Panc1 (cell line): Measurements from ENCODE around the gene ZNF592. TPM values are rescaled to one million over a fixed set of nuclear protein-coding genes. Genes with fewer than 3 reads are reported as not detected.

ENCODE experiments used
- ATAC-seq: fragments of 200-7000 bp; cut with Tn5 transposase; 2 replicates; pipeline ENCODE4 v1.9.1; 2020; ENCODE audit warnings: mild to moderate bottlenecking, moderate library complexity
- BruUV-seq: library from RNA; stranded (reverse); fragments of 400-500 nt; replicated peaks from 2 replicates; lab custom pipeline; 2021; lab: Mats Ljungman, UMichigan
- CTCF ChIA-PET: fragments of 300-600 bp; sonication (Branson Sonifier 250); formaldehyde crosslinking; loops from one replicate; lab custom pipeline; 2022; ENCODE audit warnings: antibody characterized with exemption; lab: Charles Lee
- POLR2A ChIA-PET: fragments of 300-600 bp; sonication (Branson Sonifier 250); formaldehyde crosslinking; loops from one replicate; lab custom pipeline; 2022; ENCODE audit warnings: antibody characterized with exemption; lab: Charles Lee
- DNase-seq: peaks from one replicate; pipeline ENCODE4 v3.0.0-alpha.2; 2010; ENCODE audit warnings: low read depth, low spot score
- H3K27ac ChIP-seq: 2 replicates; pipeline ENCODE4 v1.5.1; 2011; ENCODE audit warnings: mild to moderate bottlenecking, low read length, inconsistent platforms
- H3K27me3 ChIP-seq: fragments of 200-500 bp; sonication (Bioruptor generic); 2 replicates; pipeline ENCODE4 v1.6.0; 2014; ENCODE audit warnings: low read length, inconsistent platforms; ENCODE audit not compliant: control insufficient read depth, insufficient read depth
- H3K36me3 ChIP-seq: fragments of 200-500 bp; sonication (Bioruptor generic); 2 replicates; pipeline ENCODE4 v1.5.1; 2014; ENCODE audit warnings: inconsistent platforms, mild to moderate bottlenecking, low read length, moderate library complexity; ENCODE audit not compliant: control insufficient read depth, insufficient read depth
- H3K4me1 ChIP-seq: 2 replicates; pipeline ENCODE4 v1.5.1; 2011; ENCODE audit warnings: inconsistent platforms, mild to moderate bottlenecking, low read length, moderate library complexity; ENCODE audit not compliant: control insufficient read depth, insufficient read depth
- H3K4me3 ChIP-seq, 2 experiments: 2 replicates each; pipeline ENCODE4 v1.5.1; 2011 to 2012; ENCODE audit warnings: low read depth in 2 of 2, low read length in 2 of 2, mild to moderate bottlenecking in 2 of 2, inconsistent platforms in 1 of 2, moderate library complexity in 1 of 2
- H3K9me3 ChIP-seq: fragments of 200-500 bp; sonication (Bioruptor generic); 2 replicates; pipeline ENCODE4 v1.5.1; 2014; ENCODE audit warnings: low read depth, mild to moderate bottlenecking, inconsistent platforms, low read length, moderate library complexity; ENCODE audit not compliant: control insufficient read depth, insufficient read depth
- POLR2AphosphoS5 ChIP-seq: IDR thresholded peaks from 2 replicates; pipeline ENCODE4 v1.6.1; 2012; ENCODE audit warnings: mild to moderate bottlenecking, low read depth, low read length, moderate library complexity
- SIN3A ChIP-seq: IDR thresholded peaks from 2 replicates; pipeline ENCODE4 v1.6.1; 2012; ENCODE audit warnings: low read depth, mild to moderate bottlenecking, low read length, moderate library complexity, borderline replicate concordance; ENCODE audit not compliant: insufficient read depth
- TCF7L2 ChIP-seq: IDR thresholded peaks from 2 replicates; pipeline ENCODE4 v1.6.1; 2011; ENCODE audit warnings: mild to moderate bottlenecking, low read depth, low read length, inconsistent platforms
- in situ Hi-C: cut with HindIII; loops from 2 replicates; pipeline ENCODE4 v1.10.0; 2016; ENCODE audit warnings: low sequenced_read_pairs, low pct_unique_long_range_greater_than_20kb
- intact Hi-C: fragments of 100-400 bp; cut with micrococcal nuclease; formaldehyde crosslinking; loops from one replicate; pipeline ENCODE4 v1.10.0; 2022; ENCODE audit not compliant: unreplicated experiment
- total RNA-seq: library from RNA; stranded (reverse); gene quantifications from one replicate; pipeline ENCODE4 v1.2.1, GENCODE V29; 2021; ENCODE audit not compliant: unreplicated experiment
- TF ChIP-seq, protein P1 (sequence below), 2 experiments: IDR thresholded peaks; 2 replicates each; pipeline ENCODE4 v1.6.1; 2011 to 2012; ENCODE audit warnings: low read depth in 2 of 2, control low read depth in 1 of 2, low read length in 1 of 2, mild to moderate bottlenecking in 1 of 2, moderate library complexity in 1 of 2; ENCODE audit not compliant: insufficient read depth in 1 of 2
- TF ChIP-seq, protein P2 (sequence below): fragments of 450-650 bp; IDR thresholded peaks from 2 replicates; pipeline ENCODE4 v1.5.1; 2017; ENCODE audit warnings: mild to moderate bottlenecking

Gene ZNF592
- total RNA-seq, 1 experiment from 2014 or later = 34.2 TPM

DNA sequence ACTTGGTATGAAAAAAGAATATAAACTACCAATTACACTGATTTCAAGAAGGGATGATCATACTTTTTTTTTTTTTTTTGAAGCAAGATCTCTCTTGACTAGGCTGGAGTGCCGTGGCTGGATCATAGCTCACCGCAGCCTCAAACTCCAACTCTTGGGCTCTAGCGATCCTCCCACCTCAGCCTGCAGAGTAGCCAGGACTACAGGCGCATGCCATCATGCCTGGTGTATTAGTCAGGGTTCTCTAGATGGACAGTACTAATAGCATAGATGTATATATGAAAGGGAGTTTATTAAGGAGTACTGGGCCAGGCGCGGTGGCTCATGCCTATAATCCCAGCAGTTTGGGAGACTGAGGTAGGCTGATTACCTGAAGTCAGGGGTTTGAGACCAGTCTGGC lies 21.0 kb upstream of the ZNF592 start:
- TF ChIP-seq, protein P1, sequence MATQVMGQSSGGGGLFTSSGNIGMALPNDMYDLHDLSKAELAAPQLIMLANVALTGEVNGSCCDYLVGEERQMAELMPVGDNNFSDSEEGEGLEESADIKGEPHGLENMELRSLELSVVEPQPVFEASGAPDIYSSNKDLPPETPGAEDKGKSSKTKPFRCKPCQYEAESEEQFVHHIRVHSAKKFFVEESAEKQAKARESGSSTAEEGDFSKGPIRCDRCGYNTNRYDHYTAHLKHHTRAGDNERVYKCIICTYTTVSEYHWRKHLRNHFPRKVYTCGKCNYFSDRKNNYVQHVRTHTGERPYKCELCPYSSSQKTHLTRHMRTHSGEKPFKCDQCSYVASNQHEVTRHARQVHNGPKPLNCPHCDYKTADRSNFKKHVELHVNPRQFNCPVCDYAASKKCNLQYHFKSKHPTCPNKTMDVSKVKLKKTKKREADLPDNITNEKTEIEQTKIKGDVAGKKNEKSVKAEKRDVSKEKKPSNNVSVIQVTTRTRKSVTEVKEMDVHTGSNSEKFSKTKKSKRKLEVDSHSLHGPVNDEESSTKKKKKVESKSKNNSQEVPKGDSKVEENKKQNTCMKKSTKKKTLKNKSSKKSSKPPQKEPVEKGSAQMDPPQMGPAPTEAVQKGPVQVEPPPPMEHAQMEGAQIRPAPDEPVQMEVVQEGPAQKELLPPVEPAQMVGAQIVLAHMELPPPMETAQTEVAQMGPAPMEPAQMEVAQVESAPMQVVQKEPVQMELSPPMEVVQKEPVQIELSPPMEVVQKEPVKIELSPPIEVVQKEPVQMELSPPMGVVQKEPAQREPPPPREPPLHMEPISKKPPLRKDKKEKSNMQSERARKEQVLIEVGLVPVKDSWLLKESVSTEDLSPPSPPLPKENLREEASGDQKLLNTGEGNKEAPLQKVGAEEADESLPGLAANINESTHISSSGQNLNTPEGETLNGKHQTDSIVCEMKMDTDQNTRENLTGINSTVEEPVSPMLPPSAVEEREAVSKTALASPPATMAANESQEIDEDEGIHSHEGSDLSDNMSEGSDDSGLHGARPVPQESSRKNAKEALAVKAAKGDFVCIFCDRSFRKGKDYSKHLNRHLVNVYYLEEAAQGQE (IDR thresholded peaks at IDR 0.05; ENCODE audit: insufficient read depth in 1 of 2, low read depth in 2 of 2, low read length in 1 of 2) = no peak
- TF ChIP-seq TCF7L2 (no peak), POLR2AphosphoS5 (no peak), SIN3A (no peak)
- TF ChIP-seq, protein P2, sequence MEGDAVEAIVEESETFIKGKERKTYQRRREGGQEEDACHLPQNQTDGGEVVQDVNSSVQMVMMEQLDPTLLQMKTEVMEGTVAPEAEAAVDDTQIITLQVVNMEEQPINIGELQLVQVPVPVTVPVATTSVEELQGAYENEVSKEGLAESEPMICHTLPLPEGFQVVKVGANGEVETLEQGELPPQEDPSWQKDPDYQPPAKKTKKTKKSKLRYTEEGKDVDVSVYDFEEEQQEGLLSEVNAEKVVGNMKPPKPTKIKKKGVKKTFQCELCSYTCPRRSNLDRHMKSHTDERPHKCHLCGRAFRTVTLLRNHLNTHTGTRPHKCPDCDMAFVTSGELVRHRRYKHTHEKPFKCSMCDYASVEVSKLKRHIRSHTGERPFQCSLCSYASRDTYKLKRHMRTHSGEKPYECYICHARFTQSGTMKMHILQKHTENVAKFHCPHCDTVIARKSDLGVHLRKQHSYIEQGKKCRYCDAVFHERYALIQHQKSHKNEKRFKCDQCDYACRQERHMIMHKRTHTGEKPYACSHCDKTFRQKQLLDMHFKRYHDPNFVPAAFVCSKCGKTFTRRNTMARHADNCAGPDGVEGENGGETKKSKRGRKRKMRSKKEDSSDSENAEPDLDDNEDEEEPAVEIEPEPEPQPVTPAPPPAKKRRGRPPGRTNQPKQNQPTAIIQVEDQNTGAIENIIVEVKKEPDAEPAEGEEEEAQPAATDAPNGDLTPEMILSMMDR = no peak
- intact Hi-C loops = no loop called here

DNA sequence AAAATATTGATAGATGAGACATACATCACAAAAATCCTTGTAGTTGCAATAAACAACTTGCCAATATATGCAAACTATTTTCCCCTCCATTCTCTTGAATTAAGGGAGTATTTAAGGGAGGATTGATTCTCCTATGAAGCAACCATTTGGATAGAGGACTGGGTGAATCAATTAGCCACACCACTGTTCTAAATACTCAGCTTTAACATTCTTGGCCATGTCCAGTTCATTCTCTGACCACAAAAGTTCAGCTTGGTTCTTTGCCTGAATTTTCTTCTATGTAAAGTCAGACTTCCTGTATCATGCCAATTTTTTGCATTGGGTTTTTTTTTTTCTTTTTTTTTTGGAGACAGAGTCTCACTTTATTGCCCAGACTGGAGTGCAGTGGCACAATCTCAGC lies 16.6 kb upstream of the ZNF592 start:
- no TSS peak for BruUV-seq

More for the DNA sequence above, 21.0 kb upstream of the ZNF592 start:
- DNase-seq (no peak), ATAC-seq (no peak)
- H3K4me1 ChIP-seq = no peaks in the 10 kb centered on the region
- no peak overlapping the region for H3K27ac ChIP-seq
- CTCF ChIA-PET = no interaction called here
- no peaks in the 10 kb centered on the region for H3K9me3 ChIP-seq
- POLR2A ChIA-PET = no interaction called here
- no peaks in the 10 kb centered on the region for H3K36me3 ChIP-seq
- in situ Hi-C loops = no loop called here
- H3K4me3 ChIP-seq = no peak overlapping the region
- H3K27me3 ChIP-seq = no peaks in the 10 kb centered on the region
- no TSS peak for BruUV-seq

More for the DNA sequence above, 16.6 kb upstream of the ZNF592 start:
- Histone ChIP-seq H3K27ac (no peak overlapping the region), H3K27me3 (no peaks in the 10 kb centered on the region), H3K4me1 (peaks cover 6% of the 10 kb centered on the region; the same call in 1 of the 2 replicates), H3K9me3 (no peaks in the 10 kb centered on the region), H3K4me3 (no peak overlapping the region), H3K36me3 (no peaks in the 10 kb centered on the region)
- ChIA-PET POLR2A (no interaction called here), CTCF (interaction anchor here (0.7 kb wide), 1 partner anchor 98 kb away, joined by 4 read pairs; no protein-coding TSS in a partner anchor)
- no peak for DNase-seq
- no peak for ATAC-seq
- in situ Hi-C loops (no loop called here), intact Hi-C loops (no loop called here)
- TF ChIP-seq, protein P1 (IDR thresholded peaks at IDR 0.05; ENCODE audit: insufficient read depth in 1 of 2, low read depth in 2 of 2, low read length in 1 of 2) = no peak
- no peak for TF ChIP-seq TCF7L2
- TF ChIP-seq, protein P2 = no peak
- TF ChIP-seq SIN3A = no peak
- TF ChIP-seq POLR2AphosphoS5 = no peak
